ENCODE data around the gene FMNL1.
"Not testable (repeated sequence)": the region's sequence is repeated elsewhere in the genome, so short reads cannot be mapped to it uniquely, and the experiment has no call there.

The FMNL1 gene

GRCh38 chr17:45251931-45252330 is 30.2 kb downstream of the FMNL1 start:
- peaks cover 9% of the 10 kb centered on the region for H3K4me1 Mint-ChIP-seq
- H3K4me3 Mint-ChIP-seq, result no peak overlapping the region
- H3K36me3 Mint-ChIP-seq (ENCODE audit: low read depth), result peaks cover 7% of the 10 kb centered on the region
- peaks cover 13% of the 10 kb centered on the region for H3K27me3 Mint-ChIP-seq (ENCODE audit: low read depth, poor library complexity)
- no peaks in the 10 kb centered on the region for H3K9me3 Mint-ChIP-seq
- TF ChIP-seq CTCF (IDR thresholded peaks at IDR 0.05), result no peak
- DNase-seq, result no peak
- no peak overlapping the region for H3K27ac Mint-ChIP-seq

GRCh38 chr17:45253237-45253636 is 31.6 kb downstream of the FMNL1 start:
- not testable (repeated sequence) for H3K4me3 Mint-ChIP-seq; H3K36me3 Mint-ChIP-seq (ENCODE audit: low read depth); H3K9me3 Mint-ChIP-seq; H3K27ac Mint-ChIP-seq; DNase-seq
- H3K4me1 Mint-ChIP-seq, result peaks cover 21% of the 10 kb centered on the region
- peaks cover 21% of the 10 kb centered on the region for H3K27me3 Mint-ChIP-seq (ENCODE audit: low read depth, poor library complexity)

- DNase-seq, result no peak
- Mint-ChIP-seq H3K27me3 (ENCODE audit: low read depth, poor library complexity) (peaks cover 21% of the 10 kb centered on the region), H3K4me3 (no peak overlapping the region), H3K36me3 (ENCODE audit: low read depth) (peaks cover 7% of the 10 kb centered on the region), H3K9me3 (no peaks in the 10 kb centered on the region), H3K4me1 (peaks cover 22% of the 10 kb centered on the region), H3K27ac (no peak overlapping the region)
- no peak for TF ChIP-seq CTCF (IDR thresholded peaks at IDR 0.05)
These were observed 32.2 kb downstream of the FMNL1 start for GRCh38 chr17:45253879-45254278.

GRCh38 chr17:45255358-45255757 is 33.7 kb downstream of the FMNL1 start:
- DNase-seq, result no peak
- Mint-ChIP-seq H3K9me3 (no peaks in the 10 kb centered on the region), H3K4me1 (peaks cover 22% of the 10 kb centered on the region), H3K36me3 (ENCODE audit: low read depth) (peaks cover under 1% of the 10 kb centered on the region), H3K27ac (no peak overlapping the region), H3K27me3 (ENCODE audit: low read depth, poor library complexity) (peaks cover 23% of the 10 kb centered on the region), H3K4me3 (no peak overlapping the region)
- no peak for TF ChIP-seq CTCF (IDR thresholded peaks at IDR 0.05)

GRCh38 chr17:45256114-45256966 is 34.7 kb downstream of the FMNL1 start:
- DNase-seq, result no peak
- Mint-ChIP-seq H3K36me3 (ENCODE audit: low read depth) (no peaks in the 10 kb centered on the region), H3K27ac (no peak overlapping the region), H3K4me1 (peaks cover 22% of the 10 kb centered on the region), H3K27me3 (ENCODE audit: low read depth, poor library complexity) (peaks cover 32% of the 10 kb centered on the region), H3K4me3 (no peak overlapping the region), H3K9me3 (no peaks in the 10 kb centered on the region)
- no peak for TF ChIP-seq CTCF (IDR thresholded peaks at IDR 0.05)

GRCh38 chr17:45257115-45257514 is 35.4 kb downstream of the FMNL1 start:
- Mint-ChIP-seq H3K27me3 (ENCODE audit: low read depth, poor library complexity) (peaks cover 33% of the 10 kb centered on the region), H3K36me3 (ENCODE audit: low read depth) (no peaks in the 10 kb centered on the region), H3K4me3 (no peak overlapping the region), H3K27ac (no peak overlapping the region), H3K4me1 (peaks cover 22% of the 10 kb centered on the region), H3K9me3 (no peaks in the 10 kb centered on the region)
- no peak for TF ChIP-seq CTCF (IDR thresholded peaks at IDR 0.05)
- DNase-seq, result no peak
